Heart right ventricle (tissue), 16 donors: ENCODE results near the gene NPAT. TPM values are rescaled to one million over a fixed set of nuclear protein-coding genes. Genes with fewer than 3 reads are reported as not detected.

ENCODE experiments used
- ATAC-seq, 8 donors: fragments of 200-7000 bp; cut with Tn5 transposase; one replicate each; pipeline ENCODE4 v1.9.1; 2020; ENCODE audit warnings: mild to moderate bottlenecking in 8 of 8, moderate library complexity in 8 of 8, moderate number of reproducible peaks in 1 of 8
- DNase-seq, 2 donors: peaks; one replicate each; pipeline ENCODE4 v3.0.0-alpha.2; 2020
- H3K27ac ChIP-seq, 10 donors: fragments of 200-600 bp; sonication (generic) in 2 of 10; one replicate each; pipeline versions ENCODE4 v1.5.0 to v1.8.0; 2020 to 2022; ENCODE audit warnings: mild to moderate bottlenecking in 3 of 10
- H3K27me3 ChIP-seq, 7 donors: fragments of 200-600 bp; one replicate each; pipeline ENCODE4 v1.8.0; 2021 to 2022; ENCODE audit warnings: mild to moderate bottlenecking in 2 of 7
- H3K36me3 ChIP-seq, 9 donors: fragments of 200-600 bp; sonication (generic) in 1 of 9; one replicate each; pipeline versions ENCODE4 v1.5.0 to v1.8.0; 2020 to 2022; ENCODE audit warnings: mild to moderate bottlenecking in 2 of 9
- H3K4me1 ChIP-seq, 9 donors: fragments of 200-600 bp; sonication (generic) in 1 of 9; one replicate each; pipeline versions ENCODE4 v1.5.0 to v1.8.0; 2020 to 2022; ENCODE audit warnings: mild to moderate bottlenecking in 4 of 9
- H3K4me3 ChIP-seq, 10 donors: fragments of 200-600 bp; sonication (generic) in 2 of 10; one replicate each; pipeline versions ENCODE4 v1.5.0 to v1.8.0; 2020 to 2022; ENCODE audit warnings: mild to moderate bottlenecking in 7 of 10, moderate library complexity in 2 of 10
- H3K9me3 ChIP-seq, 11 donors: fragments of 200-600 bp in 10 of 11; sonication (generic) in 2 of 11; one replicate each; pipeline versions ENCODE4 v1.5.0 to v1.8.0; 2013 to 2022; ENCODE audit warnings: mild to moderate bottlenecking in 2 of 11, control low read depth in 1 of 11, moderate library complexity in 1 of 11
- CTCF ChIP-seq, 9 donors: fragments of 200-600 bp; sonication (generic) in 2 of 9; IDR thresholded peaks; one replicate each; pipeline versions ENCODE4 v1.5.0 to v1.8.0; 2021 to 2022; ENCODE audit warnings: antibody characterized with exemption in 9 of 9, mild to moderate bottlenecking in 5 of 9, moderate library complexity in 1 of 9
- WGBS, 2 donors: extraction: QIAGEN DNeasy Blood & Tissue Kit; methylation state at CpG; one replicate each; pipeline ENCODE4 v1.1.7; 2013; ENCODE audit warnings: inconsistent platforms in 1 of 2; 5-methylcytosine and 5-hydroxymethylcytosine counted together
- intact Hi-C, 10 donors: fragments of 100-400 bp; cut with DNase I; formaldehyde crosslinking; loops; one replicate each; pipeline versions ENCODE4 v1.11.1 to v1.14.2; 2022
- polyA plus RNA-seq, 2 donors: library from polyadenylated mRNA; stranded (reverse); fragments of 200-250 nt; gene quantifications; one replicate each; pipeline ENCODE4 v1.2.3, GENCODE V29; 2013
- total RNA-seq, 10 donors: library from RNA; stranded (reverse); fragmentation: NEBNext Ultra II Directional in 3 of 10; extraction: Animal tissue kit (Norgen Biotek cat#: 25700) in 3 of 10; gene quantifications; one replicate each; pipeline versions ENCODE4 v1.2.1 to v1.2.4, GENCODE V29; 2021 to 2023
- donor health status: Arrhythmogenic right ventricular cardiomyopathy.
- donor health status: ischemic (EF 13 %, LVEDD 7.1; RV severe dilation, severe dysfunction).
- donor health status: healthy with polysubstance abuse.
- donor health status: DM: no; HTN: yes; CAD: no.
- donor health status: DM: no; HTN: no; CAD: no.
- donor health status: ischemic (EF 25% LVEDD 6.9; RV normal size, moderate dysfunction).
- donor health status: ischemic (EF 25% LVEDD 5.7; RV mildly dilated, moderate dysfunction).
- donor health status: healthy.
- donor health status: DM: yes; HTN: yes; CAD: no.
- donor health status: Ischemic cardiomyopathy.
- donor health status: ischemic (EF 35%, LVEDD 5.7; RV mildly dilated, moderate dysfunction).
- donor health status: nonischemic (EF 11% LVEDD 7.7; RV severe dilation, severe dysfunction).
- donor health status: DM: yes; HTN: yes; CAD: no.
- donor health status: PGD.
- donor health status: ischemic (EF 29% LVEDD 5.4; RV normal size, mild dysfunction).
- donor health status: nonischemic (EF 23%, LVEDD 6.1; RV moderate dilation, normal function).

Gene NPAT
- total and polyA plus RNA-seq, 12 donors: 1.9 to 11.4 (median 9.3) TPM

GRCh38 chr11:108131993-108132392 is 90.4 kb downstream of the NPAT start:
- ATAC-seq (no peak), DNase-seq (no peak)
- Histone ChIP-seq H3K27ac (peak overlapping the region in 1 of 10 donors; percentile 23), H3K27me3 (no peaks in the 10 kb centered on the region), H3K4me3 (no peak overlapping the region), H3K36me3 (peaks cover 0 to 72% (median 12%) of the 10 kb centered on the region in 9 donors), H3K4me1 (peaks cover 0 to 46% (median 20%) of the 10 kb centered on the region in 9 donors), H3K9me3 (no peaks in the 10 kb centered on the region)
- no peak for TF ChIP-seq CTCF (IDR thresholded peaks at IDR 0.05)
- 87 to 100% methylated on average over 1 of the region's 1 CpG for WGBS, 2 donors
- intact Hi-C loops: no loop called here

GRCh38 chr11:108128772-108129171 is 93.7 kb downstream of the NPAT start:
- H3K4me1 ChIP-seq: peaks cover 9 to 63% (median 37%) of the 10 kb centered on the region in 9 donors
- DNase-seq (no peak), ATAC-seq (no peak)
- H3K27me3 ChIP-seq: no peaks in the 10 kb centered on the region
- peaks cover 0 to 47% (median 6%) of the 10 kb centered on the region in 9 donors for H3K36me3 ChIP-seq
- intact Hi-C loops: loop anchor here in 2 of 10 donors (10.0 kb wide), 2 partner anchors 96 to 336 kb away; partner anchors contain the start of genes ATM (in 1 of the 2), C11orf65 (in 1 of the 2) and NPAT (in 1 of the 2)
- TF ChIP-seq CTCF (IDR thresholded peaks at IDR 0.05): no peak
- H3K9me3 ChIP-seq: no peaks in the 10 kb centered on the region
- 96 to 100% methylated on average over 2 of the region's 2 CpGs for WGBS, 2 donors
- H3K4me3 ChIP-seq: no peak overlapping the region
- H3K27ac ChIP-seq: no peak overlapping the region

- intact Hi-C loops: loop anchor here in 2 of 10 donors (10.0 kb wide), 2 partner anchors 100 to 340 kb away; partner anchors contain the start of genes ATM (in 1 of the 2), C11orf65 (in 1 of the 2) and NPAT (in 1 of the 2)
- 62 to 73% methylated on average over 5 of the region's 5 CpGs for WGBS, 2 donors
- Histone ChIP-seq H3K27me3 (no peaks in the 10 kb centered on the region), H3K9me3 (no peaks in the 10 kb centered on the region), H3K27ac (peak overlapping the region in 9 of 10 donors; percentile 41 to 98 (median 95)), H3K4me3 (no peak overlapping the region), H3K4me1 (peaks cover 9 to 70% (median 45%) of the 10 kb centered on the region in 9 donors), H3K36me3 (peaks cover 0 to 23% (median 0%) of the 10 kb centered on the region in 9 donors)
- ATAC-seq (no peak), DNase-seq (no peak)
- no peak for TF ChIP-seq CTCF (IDR thresholded peaks at IDR 0.05)
Observed at GRCh38 chr11:108125096-108125495, 97.3 kb downstream of the NPAT start.

DNA sequence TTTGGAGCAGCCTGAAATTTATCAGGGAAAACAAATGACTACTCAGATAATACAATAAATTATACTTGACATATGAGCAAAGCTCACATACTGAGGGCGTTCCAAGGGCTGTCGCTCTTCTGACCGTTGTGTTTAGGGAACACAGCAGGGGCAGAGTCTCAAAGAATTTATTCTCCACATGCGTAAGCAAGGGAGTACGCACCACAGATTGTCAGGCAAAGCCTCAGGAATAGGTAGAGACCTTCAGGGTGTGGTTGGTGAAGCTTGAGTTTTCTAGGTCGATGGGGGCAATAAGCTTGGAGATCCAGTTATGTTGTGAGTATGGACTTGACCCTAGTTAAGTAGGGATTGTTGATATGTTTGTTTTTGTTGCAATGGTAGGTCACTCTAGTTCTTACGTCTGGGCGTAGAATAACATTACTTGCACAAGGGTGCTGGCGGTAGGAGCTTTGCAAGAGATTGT is 100.2 kb downstream of the NPAT start:
- Histone ChIP-seq H3K9me3 (no peaks in the 10 kb centered on the region), H3K36me3 (peaks cover 0 to 5% (median 0%) of the 10 kb centered on the region in 9 donors), H3K4me1 (peaks cover 9 to 56% (median 40%) of the 10 kb centered on the region in 9 donors), H3K27ac (peak overlapping the region; percentile 92 to 99 (median 96)), H3K4me3 (peak overlapping the region; percentile 59 to 90 (median 74)), H3K27me3 (no peaks in the 10 kb centered on the region)
- intact Hi-C loops: loop anchor here in 5 of 10 donors (5.0 to 10.0 kb wide), 4 partner anchors 100 to 540 kb away; partner anchors contain the start of genes ATM (in 4 of the 5), NPAT (in 4 of the 5) and C11orf65 (in 1 of the 5)
- no peak for TF ChIP-seq CTCF (IDR thresholded peaks at IDR 0.05)
- DNase-seq: no peak
- 20 to 29% methylated on average over 9 of the region's 9 CpGs for WGBS, 2 donors
- peak in 7 of 8 donors; percentile 3 to 37 (median 22) for ATAC-seq
